ENCODE results near the gene NPAS1.

Gene NPAS1

DNA sequence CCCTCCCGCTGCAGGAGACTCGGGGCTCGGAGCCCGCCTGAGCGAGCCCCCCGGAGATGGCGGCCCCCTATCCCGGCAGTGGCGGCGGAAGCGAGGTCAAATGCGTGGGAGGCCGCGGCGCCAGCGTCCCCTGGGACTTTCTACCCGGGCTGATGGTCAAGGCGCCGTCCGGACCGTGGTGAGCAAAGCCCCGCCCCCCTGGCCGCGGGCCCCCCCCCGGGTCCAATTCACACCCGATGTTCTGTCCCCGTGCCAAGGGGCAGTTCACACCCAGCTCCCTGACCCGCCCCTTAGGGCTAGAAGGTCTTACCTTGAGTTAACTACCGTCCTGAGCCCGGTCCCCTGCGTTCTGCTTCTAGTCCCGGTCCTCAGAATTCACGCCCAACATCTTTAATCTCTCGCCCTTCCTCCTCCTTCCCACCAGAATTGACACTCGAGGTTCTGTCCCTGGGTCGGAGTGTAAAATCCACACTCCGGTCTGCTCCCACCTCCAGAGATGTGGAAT is 1.4 kb downstream of the NPAS1 start:
- DNase-seq (ENCODE audit: low read depth) = peak; percentile 20

DNA sequence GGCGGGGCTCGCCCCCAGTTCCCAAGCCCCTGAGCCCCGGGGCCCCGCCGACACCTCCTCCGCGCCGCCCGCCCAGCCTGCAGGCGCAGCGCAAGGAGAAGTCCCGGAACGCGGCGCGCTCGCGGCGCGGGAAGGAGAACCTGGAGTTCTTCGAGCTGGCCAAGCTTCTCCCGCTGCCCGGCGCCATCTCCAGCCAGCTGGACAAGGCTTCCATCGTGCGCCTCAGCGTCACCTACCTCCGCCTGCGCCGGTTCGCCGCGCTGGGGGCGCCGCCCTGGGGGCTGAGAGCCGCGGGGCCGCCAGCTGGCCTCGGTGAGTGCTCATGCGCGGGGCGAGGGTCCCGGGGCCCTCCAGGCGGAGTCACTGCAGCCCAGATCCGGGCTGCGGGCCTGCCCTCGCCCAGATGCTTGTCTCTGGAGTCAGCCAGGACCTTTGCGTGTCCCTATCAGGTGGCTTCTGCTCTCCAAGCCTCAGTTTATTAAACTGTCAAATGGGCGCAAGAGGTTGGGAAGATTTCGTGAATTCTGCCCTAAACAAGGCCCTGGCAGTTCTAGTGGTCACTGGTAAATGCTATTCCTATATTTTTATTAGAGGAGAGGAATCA is 2.0 kb downstream of the NPAS1 start:
- DNase-seq (ENCODE audit: low read depth) = peak; percentile 30

DNA sequence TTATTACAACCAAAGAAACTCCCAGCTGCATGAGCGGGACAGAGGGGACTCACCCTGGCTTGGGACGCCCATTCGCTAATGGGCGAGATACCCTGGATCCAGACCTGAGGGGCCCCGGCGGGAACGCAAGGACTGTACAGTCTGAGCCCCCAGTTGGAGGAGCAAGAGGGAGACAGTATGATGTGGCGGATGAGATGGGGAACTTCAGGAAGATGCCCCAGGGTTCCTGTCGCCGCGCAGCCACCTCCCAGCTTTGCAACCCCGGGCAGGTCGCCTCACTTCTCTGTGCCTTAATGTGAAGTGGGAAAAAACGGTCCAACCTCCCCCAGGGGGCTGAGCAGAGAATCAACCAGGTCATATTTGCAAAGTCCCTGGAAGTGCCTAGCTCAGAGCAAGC is 2.5 kb downstream of the NPAS1 start:
- DNase-seq (ENCODE audit: low read depth) = no peak

DNA sequence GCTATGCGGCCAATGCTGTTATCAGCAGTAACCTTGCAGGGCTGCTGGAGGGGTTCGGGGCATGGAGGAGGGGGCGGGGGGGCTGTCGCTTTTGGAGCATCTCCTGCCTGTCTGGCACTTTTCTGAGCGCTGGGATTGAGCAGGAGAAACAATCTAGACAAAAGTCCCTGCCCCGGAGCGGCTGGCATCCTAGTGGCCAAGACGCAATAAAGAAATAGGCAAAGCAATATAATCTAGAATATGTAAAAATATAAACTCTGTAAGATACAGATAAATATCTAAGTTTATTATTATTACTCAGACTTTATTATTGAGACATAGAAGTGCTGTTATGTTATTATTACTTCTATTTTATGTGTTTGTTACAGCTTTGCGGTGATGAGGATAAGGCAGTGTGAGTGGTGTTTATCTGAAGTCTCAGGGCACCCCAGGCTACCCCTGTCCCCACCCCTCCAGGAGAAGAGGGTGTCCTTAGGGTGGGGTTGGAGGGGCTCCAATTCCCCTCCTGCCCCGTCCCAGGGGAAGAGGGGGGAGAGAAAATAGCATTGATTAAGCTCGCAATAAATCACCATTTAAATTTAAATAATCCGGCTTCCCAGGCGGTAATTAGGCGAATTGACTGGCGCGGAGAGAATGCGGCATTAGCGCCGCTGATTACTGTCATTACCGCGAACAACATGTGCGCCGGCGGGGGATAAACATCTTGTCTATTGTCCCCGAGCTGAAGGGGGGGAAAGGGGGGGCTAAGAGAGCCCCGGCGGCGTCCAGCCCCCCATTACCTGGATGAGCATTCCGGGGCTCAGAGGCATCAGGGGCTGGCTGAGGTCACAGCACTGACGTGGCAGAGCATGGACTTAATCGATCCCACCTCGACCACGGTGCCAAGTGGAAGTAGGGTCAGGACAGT is 3.2 kb downstream of the NPAS1 start:
- no peak for DNase-seq (ENCODE audit: low read depth)

DNA sequence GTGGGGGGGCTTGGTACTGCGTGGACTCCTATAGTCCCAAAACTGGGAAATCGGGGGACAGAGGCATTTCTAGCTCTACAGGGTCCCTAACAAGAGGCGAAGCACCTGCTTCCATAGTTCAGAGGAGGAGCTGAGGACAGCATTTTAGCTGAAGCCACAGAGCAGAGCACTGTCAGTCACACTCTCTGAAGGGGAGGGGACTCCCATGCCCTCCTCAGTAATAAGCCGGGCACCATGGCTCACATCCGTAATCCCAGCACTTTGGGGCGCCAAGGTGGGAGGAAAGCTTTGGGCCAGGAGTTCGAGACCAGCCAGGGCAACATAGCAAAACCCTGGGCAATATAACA is 3.8 kb downstream of the NPAS1 start:
- no peak for DNase-seq (ENCODE audit: low read depth)

DNA sequence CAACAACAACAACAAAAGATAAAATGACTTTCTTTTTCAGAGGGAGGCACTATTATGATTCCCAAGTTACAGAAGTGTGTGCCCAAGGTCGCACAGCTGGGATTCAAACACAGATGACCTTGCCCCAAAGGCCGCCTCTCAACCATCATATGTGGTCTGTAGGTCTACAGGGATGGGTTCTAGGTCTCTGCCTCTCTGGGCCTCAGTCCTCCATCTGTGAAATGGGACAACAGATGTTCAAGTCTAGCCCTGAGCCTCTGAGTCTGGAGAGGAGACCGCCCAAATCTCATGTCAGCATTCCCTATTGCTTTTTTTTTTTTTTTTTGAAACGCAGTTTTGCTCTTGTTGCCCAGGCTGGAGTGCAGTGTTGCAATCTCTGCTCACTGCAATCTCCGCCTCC is 4.9 kb downstream of the NPAS1 start:
- no peak for DNase-seq (ENCODE audit: low read depth)

DNA sequence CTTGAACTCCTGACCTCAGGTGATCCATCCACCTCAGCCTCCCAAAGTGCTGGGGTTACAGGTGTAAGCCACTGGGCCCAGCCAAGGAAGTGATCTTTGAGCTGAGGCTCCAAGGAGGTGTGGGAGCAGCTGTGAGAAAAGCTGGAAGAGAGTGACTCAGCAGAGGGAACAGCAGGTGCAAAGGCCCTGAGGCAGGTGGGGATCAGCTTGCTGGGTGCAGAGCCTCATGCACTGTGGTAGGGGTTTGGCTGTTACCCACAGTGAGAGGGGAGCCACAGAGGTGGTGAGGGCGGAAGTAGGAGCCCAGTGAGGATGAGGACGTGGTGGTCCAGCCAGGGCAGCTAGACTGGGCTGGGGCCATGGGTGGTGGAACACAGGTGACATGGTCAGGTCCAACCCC is 6.5 kb downstream of the NPAS1 start:
- no peak for DNase-seq (ENCODE audit: low read depth)

DNA sequence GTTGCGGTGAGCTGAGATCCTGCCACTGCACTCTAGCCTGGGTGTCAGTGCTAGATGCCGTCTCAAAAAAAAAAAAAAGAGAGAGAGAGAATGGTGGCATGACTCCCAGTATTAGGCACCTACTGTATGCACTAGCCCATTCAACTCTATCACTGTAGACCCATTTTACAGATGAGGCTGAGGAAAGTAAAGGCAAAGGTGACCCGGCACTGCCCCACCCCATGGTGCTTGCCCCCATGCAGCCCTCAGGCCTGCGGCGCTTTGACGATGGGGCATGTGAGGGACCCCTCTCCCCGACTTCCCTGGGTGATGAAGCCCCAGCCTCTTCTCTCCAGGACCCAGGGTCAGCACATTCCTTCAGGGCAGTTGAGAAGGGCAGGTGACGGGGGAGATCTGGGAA is 7.3 kb downstream of the NPAS1 start:
- DNase-seq (ENCODE audit: low read depth) = no peak

DNA sequence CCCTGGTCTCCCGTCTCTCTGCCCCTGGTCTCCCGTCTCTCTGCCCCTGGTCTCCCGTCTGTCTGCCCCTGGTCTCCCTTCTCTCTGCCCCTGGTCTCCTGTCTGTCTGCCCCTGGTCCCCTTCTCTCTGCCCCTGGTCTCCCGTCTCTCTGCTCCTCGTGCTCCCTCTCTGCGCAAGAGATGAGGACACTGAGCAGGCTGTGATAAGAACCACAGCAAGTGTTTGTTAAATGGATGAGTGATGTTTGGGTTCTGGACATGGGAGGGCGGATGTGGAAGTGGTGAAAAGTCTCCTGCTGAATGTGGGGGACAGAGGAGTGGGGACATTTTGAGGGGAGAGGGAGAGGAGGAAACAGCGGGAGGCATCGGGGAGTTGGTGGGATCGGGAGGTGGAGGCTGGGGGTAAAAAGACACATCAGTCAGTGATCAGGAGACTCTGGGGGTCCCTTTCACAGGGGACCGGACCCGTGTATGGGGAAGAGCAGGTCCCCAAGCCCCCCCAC is 8.0 kb downstream of the NPAS1 start:
- DNase-seq (ENCODE audit: low read depth) = no peak

DNA sequence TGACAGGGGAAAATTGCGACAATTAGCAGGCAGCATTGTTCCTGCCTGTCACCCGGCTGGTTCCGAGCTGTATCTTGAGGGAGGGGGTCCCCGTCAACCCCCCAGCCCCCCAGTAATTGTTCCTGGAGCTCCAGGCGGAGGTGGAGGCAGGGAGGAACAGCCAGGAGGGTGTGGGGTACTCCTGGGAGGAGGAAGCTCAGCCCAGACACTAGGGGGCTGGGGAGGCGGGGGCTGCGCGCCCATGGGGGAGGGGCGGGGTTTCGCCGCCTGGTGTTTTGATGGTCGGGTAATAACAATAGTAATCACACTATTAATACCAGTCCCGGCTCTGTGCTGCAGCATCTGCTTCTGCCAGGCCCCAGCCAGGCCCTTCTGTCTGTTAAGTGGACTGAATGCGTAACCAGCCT is 8.6 kb downstream of the NPAS1 start:
- no peak for DNase-seq (ENCODE audit: low read depth)

DNA sequence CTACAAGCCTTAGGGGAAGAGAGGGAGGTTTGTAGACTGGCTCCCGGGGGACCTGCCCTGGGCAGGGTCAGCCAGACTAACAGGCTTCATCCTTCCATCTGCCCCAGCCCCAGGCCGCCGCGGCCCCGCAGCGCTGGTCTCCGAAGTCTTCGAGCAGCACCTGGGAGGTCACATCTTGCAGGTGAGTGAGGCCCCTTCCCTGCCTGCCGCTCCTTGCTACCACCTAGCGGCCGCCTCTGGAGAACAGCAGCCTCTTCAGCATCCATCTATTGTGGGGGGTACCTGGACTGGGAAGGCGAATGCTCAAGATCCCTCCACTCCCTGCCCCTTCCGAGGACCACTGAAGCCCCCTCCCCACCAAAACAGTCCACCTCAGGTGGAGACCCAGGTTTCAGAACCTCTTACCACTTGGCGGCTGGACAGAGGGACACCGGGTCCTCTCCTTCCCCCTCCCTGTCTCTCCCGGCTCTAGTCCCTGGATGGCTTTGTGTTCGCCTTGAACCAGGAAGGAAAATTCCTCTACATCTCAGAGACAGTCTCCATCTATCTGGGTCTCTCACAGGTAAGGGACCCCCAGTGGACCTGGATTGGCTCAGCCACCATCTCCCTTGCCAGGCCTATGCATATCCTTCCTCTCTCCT is 12.7 kb downstream of the NPAS1 start:
- DNase-seq (ENCODE audit: low read depth) = peak; percentile 38

DNA sequence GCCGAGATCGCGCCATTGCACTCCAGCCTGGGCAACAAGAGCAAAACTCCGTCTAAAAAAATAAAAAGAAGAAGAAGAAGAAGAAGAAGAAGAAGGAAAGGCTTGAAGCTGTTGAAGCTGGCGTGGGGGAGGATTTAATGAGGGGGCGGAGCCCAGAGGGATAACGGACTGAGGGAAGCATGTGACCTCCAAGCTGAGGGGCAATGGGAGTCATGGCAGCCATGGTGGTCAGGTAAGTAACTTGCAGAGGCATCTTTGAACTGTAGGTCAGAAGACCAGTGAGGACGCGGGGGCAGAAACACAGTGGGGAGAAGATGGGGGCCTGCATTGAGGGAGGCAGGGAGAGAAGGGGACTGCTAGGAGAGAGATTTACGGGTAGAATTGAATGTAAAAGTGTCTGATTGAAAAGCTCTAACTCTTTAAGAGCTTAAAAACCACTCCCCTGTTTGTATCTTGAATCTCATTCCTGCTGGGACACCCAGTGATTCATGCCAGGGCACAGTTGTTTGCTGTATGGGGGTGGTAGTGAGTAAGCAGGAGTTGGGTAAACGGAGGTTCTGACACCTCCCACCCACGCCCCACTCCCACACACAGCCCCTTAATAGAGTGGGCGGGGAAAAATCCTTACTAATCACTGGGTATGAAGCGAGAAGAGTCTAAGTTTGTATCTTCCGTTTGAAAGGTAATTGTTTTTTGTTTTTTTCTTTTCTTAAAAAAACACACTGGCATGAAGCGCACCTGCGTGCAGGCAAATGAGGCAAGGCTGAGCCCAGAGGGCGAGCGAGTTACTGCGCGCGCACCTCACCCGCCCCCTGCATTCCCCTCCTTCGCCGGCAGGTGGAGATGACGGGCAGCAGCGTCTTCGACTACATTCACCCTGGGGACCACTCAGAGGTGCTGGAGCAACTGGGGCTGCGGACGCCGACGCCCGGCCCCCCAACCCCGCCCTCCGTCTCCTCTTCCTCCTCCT is 15.8 kb downstream of the NPAS1 start:
- DNase-seq (ENCODE audit: low read depth) = peak; percentile 82

DNA sequence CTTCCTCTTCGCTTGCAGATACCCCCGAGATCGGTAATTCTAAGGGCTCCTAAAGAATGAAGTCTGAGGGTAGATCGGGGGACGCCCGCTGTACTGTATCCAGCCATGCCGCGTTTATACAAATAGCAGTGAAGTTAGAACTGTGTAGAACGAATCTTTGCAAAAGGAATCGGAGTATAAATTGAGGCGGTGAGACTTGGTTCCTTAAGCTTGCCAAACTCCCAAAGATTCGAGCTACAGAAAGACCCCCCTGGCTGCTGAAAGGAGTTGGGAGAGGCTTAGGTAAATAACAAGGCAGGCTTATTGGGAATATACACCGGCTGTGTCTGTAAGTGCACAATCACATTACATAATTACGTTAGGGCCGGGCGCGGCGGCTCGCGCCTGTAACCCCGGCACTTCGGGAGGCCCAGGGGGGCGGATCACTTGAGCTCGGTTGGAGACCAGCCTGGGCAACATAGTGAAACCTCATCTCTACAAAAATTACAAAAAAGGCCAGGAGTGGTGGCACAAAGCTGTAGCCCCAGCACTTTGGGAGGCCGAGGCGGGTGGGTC is 16.5 kb downstream of the NPAS1 start:
- peak; percentile 29 for DNase-seq (ENCODE audit: low read depth)

DNA sequence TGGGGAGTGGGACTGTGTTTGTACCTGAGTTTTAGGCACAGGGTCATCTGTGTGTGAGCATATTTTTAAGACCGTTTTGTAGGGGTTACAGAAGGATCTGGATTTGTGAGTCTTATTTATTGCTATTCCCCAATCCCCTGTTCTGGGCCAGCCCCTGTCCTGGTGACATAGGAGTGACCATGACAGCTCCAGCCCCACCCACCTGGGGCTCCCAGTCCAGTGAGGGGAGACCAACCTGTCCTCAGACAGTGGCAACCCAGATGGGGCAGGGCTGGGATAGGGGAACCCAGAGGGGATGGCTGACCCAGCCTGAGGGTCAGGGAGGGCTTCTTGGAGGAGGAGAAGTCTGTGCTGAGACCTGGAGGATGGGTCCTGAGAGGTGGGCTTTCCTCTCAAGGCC is 18.1 kb downstream of the NPAS1 start:
- DNase-seq (ENCODE audit: low read depth) = no peak

DNA sequence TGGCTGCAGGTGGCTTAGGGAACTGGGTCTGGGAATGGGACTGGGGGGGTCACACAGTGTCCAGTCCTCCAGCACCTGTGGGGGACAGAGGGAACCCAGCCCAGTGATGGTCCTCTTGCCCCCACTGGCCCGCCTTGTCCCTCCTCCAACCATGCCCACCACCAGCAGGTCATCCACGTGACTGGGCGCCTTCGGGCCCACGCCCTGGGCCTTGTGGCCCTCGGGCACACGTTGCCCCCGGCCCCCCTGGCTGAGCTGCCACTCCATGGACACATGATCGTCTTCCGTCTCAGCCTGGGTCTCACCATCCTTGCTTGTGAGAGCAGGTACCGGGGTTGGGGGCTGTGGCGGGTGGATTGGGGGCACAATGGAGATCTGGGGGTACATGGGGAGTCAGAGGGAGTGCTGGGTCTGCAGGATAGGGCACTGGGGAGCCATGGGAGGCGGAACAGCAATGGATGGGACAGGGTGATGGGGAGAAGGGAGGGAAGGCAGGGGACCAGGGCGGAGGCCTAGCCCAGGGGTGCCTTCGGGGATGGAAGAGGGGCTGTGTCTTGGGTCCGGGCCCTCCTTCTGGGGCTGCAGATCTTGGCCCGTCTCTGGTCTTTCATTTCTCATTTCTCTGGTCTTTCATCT is 19.7 kb downstream of the NPAS1 start:
- no peak for DNase-seq (ENCODE audit: low read depth)

DNA sequence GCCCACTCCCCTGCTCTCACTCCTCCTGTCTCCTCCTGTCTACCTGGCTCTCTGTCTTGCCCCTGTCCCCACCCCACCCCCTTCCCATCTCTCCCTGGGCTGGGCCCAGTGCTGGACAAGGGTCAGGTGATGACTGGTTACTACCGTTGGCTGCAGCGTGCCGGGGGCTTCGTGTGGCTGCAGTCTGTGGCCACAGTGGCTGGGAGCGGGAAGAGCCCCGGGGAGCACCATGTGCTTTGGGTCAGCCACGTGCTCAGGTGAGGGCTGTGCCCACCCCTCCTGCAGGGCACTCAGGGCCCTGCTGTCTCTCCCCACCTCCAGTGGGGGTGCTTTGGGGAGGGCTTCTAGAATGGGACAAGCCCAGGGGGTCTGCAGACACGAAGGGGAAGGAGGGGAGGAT is 21.2 kb downstream of the NPAS1 start:
- no peak for DNase-seq (ENCODE audit: low read depth)

DNA sequence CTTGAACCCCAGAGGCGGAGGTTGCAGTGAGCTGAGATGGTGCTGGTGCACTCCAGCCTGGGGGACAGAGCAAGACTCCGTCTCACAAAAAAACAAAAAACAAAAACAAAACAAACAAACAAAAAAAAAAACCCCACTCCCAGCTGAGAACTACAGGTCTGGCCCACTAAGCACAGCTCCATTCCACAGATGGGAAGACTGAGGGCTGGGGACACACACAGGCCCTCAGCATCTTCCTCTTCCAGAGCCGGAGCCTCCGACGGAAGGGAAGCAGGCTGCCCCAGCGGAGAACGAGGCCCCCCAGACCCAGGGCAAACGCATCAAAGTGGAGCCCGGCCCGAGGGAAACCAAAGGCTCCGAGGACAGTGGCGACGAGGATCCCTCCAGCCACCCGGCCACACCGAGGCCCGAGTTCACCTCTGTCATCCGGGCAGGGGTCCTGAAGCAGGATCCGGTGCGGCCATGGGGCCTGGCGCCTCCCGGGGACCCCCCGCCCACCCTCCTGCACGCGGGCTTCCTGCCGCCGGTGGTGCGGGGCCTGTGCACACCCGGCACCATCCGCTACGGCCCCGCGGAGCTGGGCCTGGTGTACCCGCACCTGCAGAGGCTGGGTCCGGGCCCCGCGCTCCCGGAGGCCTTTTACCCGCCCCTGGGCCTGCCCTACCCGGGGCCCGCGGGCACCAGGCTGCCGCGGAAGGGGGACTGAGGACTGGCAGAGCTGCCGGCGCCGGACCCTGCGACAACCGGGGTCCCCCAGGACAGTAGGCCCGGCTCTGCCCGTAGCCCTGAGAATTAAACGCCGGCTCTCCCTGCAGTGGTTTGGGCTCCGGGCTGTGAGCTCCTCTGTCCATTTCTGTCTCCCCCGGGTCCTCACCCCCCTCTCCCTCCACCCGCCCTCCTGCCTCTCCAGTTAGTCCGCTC is 25.6 kb downstream of the NPAS1 start:
- no peak for DNase-seq (ENCODE audit: low read depth)

DNA sequence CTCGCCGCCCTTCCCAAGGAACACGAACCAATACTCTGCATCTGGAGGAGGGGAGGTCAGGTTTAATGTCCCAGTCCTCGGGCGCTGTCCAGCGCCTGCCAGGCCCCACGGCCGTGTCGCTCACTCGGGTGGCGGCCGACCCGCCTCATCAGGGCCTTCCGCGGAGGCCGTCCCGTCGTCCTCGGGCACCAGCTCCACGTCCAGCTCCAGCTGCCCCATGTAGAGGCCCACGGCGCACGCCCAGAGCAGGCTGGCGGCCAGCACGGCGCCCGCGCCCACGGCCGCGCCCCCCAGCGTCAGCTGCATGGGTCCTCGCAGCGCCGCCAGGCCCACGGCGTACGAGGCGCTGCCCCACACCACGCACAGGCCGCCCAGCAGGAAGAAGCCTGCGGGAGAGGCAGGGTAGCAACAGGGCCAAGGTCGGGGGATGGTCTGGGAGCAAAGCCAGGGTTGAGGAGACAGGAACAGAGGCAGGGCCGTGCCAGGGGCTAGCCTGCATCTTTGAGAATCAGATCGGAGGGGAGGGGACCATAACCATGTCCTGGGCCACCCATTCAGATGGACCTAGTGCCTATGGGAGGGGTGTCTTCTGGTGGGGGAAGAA is 26.3 kb downstream of the NPAS1 start:
- no peak for DNase-seq (ENCODE audit: low read depth)

DNA sequence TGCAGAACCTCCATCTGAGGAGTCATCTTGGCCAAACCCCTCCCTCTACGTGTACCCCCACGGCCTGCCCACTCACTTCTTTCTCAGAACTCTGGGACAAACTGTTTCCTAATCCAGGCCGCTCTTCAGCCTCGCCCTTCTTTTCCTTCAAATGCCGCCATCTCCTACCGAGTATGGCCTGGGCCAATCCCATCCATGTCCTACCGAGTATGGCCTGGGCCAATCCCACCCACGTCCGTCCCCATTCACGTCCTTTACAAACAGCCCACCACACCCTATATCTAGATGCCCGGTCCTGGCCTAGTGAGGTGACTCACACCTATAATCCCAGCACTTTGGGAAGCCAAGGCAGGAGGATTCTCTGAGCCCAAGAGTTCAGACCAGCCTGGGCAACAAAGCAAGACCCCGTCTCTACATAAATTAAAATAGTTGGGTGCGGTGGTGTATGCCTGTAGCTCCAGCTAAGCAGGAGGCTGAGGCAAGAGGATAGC is 27.7 kb downstream of the NPAS1 start:
- no peak for DNase-seq (ENCODE audit: low read depth)

Measured in ELR (cell line).